ENCODE measurements around the gene IVL. TPM values are rescaled to one million over a fixed set of nuclear protein-coding genes. Genes with fewer than 3 reads are reported as not detected.

Gene IVL
- total and polyA plus RNA-seq, 8 donors: 0.02 TPM; not detected in 7

GRCh38 chr1:152888126-152888525 is 20.2 kb upstream of the IVL start:
- FAIRE-seq: no peak
- Histone ChIP-seq H3K4me1 (no peaks in the 10 kb centered on the region), H3K4me3 (no peak overlapping the region), H3K27me3 (no peaks in the 10 kb centered on the region), H3K27ac (no peak overlapping the region), H3K36me3 (no peaks in the 10 kb centered on the region), H3K9me3 (no peaks in the 10 kb centered on the region)
- WGBS, 2 donors: 88 to 92% methylated on average over 1 of the region's 1 CpG
- no peak for ATAC-seq
- intact Hi-C loops (cut with DNase I): no loop called here
- TF ChIP-seq CTCF (IDR thresholded peaks at IDR 0.05): no peak
- no peak for DNase-seq

GRCh38 chr1:152899027-152899426 is 9.3 kb upstream of the IVL start:
- Histone ChIP-seq H3K4me1 (no peaks in the 10 kb centered on the region), H3K27ac (no peak overlapping the region), H3K4me3 (no peak overlapping the region), H3K27me3 (peaks cover 0 to 2% (median 0%) of the 10 kb centered on the region in 4 donors), H3K9me3 (no peaks in the 10 kb centered on the region), H3K36me3 (no peaks in the 10 kb centered on the region)
- FAIRE-seq (no peak), DNase-seq (no peak), ATAC-seq (no peak)
- no peak for TF ChIP-seq CTCF (IDR thresholded peaks at IDR 0.05)
- 75 to 82% methylated on average over 4 of the region's 4 CpGs for WGBS, 2 donors
- intact Hi-C loops (cut with DNase I): no loop called here

- WGBS, 2 donors: 63 to 69% methylated on average over 2 of the region's 2 CpGs
- intact Hi-C loops (cut with DNase I): no loop called here
- H3K9me3 ChIP-seq: no peaks in the 10 kb centered on the region
- TF ChIP-seq CTCF (IDR thresholded peaks at IDR 0.05): no peak
- H3K27ac ChIP-seq: no peak overlapping the region
- FAIRE-seq (no peak), ATAC-seq (no peak), DNase-seq (no peak)
- H3K4me1 ChIP-seq: no peaks in the 10 kb centered on the region
- no peak overlapping the region for H3K4me3 ChIP-seq
- no peaks in the 10 kb centered on the region for H3K27me3 ChIP-seq
- H3K36me3 ChIP-seq: no peaks in the 10 kb centered on the region
Observed at GRCh38 chr1:152899883-152900282, 8.5 kb upstream of the IVL start.

- no peak overlapping the region for H3K27ac ChIP-seq
- 72 to 77% methylated on average over 5 of the region's 5 CpGs for WGBS, 2 donors
- no peaks in the 10 kb centered on the region for H3K9me3 ChIP-seq
- no peak overlapping the region for H3K4me3 ChIP-seq
- DNase-seq (no peak), ATAC-seq (no peak), FAIRE-seq (no peak)
- H3K27me3 ChIP-seq: no peaks in the 10 kb centered on the region
- H3K36me3 ChIP-seq: no peaks in the 10 kb centered on the region
- no peaks in the 10 kb centered on the region for H3K4me1 ChIP-seq
- intact Hi-C loops (cut with DNase I): no loop called here
- no peak for TF ChIP-seq CTCF (IDR thresholded peaks at IDR 0.05)
Observed at GRCh38 chr1:152901631-152902030, 6.7 kb upstream of the IVL start.

- Histone ChIP-seq H3K4me1 (no peaks in the 10 kb centered on the region), H3K36me3 (no peaks in the 10 kb centered on the region), H3K27ac (no peak overlapping the region), H3K4me3 (no peak overlapping the region), H3K27me3 (no peaks in the 10 kb centered on the region), H3K9me3 (no peaks in the 10 kb centered on the region)
- 60 to 84% methylated on average over 4 of the region's 4 CpGs for WGBS, 2 donors
- DNase-seq (no peak), FAIRE-seq (no peak), ATAC-seq (no peak)
- TF ChIP-seq CTCF (IDR thresholded peaks at IDR 0.05): no peak
- intact Hi-C loops (cut with DNase I): no loop called here
Observed at GRCh38 chr1:152902636-152903035, 5.7 kb upstream of the IVL start.

Measured in pancreas (tissue), 10 donors.